Fibroblast of lung (primary cell): ENCODE measurements around the gene COX4I2.

ENCODE experiments used
- CTCF ChIP-seq, 2 donors: IDR thresholded peaks in 1 of 2; conservative IDR thresholded peaks in 1 of 2; 1 replicate in 1 of 2; 2 replicates in 1 of 2; pipeline ENCODE4 v1.5.1; 2011 to 2012; ENCODE audit warnings: low read length in 2 of 2, control low read depth in 1 of 2, inconsistent platforms in 1 of 2, low read depth in 1 of 2, mild to moderate bottlenecking in 1 of 2
- EZH2 ChIP-seq: IDR thresholded peaks from 2 replicates; pipeline ENCODE4 v1.5.1; 2012; ENCODE audit warnings: low read length, control low read depth, mild to moderate bottlenecking; ENCODE audit errors: missing control alignments

GRCh38 chr20:31594558-31595379 lies 42.9 kb upstream of the COX4I2 start:
- TF ChIP-seq CTCF (conservative IDR thresholded peaks at IDR 0.05 in 1 of 2, IDR thresholded peaks at IDR 0.05 in 1 of 2; ENCODE audit: low read depth in 1 of 2, low read length in 2 of 2) (no peak), EZH2 (no peak)
